Fibroblast of the conjunctiva (primary cell): ENCODE data around the gene EEIG2.

Experiments
- DNase-seq: peaks from one replicate; pipeline ENCODE4 v3.0.0-alpha.2; 2010; ENCODE audit warnings: low read depth

EEIG2 gene

DNA sequence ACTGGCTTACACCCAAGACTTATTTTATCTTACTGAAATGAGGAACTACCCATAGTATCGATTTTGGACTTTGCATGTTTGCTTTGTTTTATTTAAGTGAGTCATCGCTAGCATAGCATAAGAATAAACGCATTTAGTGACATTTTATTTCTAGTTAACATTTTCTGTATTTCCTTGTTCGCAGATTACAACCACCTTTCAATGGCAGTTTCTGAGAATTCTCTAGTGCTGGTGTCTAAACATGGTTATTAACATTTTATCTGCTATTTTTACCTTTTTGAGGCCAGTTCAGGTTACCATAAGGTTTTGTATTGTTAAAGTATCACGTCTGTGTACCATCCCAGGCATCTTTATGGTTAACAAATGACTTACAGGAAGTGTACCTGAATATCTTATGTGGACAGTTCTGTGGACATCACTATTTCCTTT, 24.5 kb downstream of the EEIG2 start:
- DNase-seq, result no peak

GRCh38 chr1:108585313-108585712, 25.4 kb downstream of the EEIG2 start:
- no peak for DNase-seq

DNA sequence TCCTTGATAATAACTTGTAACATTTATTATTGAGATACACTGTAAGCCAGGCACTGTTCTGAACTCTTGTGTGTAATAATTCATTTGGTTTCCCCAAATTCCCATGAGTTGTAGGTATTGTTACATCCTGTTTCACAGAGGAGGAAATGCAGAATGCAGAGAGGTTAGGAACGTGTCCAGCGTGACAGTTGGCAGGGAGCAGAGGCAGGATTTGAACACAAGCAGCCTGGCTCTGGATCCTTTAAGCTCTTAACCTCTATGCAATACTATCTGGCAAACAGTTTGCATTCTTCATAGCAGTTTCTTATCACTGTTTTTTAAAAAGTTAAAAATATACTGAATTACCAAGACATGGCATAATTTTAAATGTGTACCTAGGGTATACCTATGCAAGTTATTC, 30.5 kb downstream of the EEIG2 start:
- DNase-seq, result peak; percentile 32

- peak; percentile 95 for DNase-seq
Observed at GRCh38 chr1:108590957-108591356, 31.1 kb downstream of the EEIG2 start.

DNA sequence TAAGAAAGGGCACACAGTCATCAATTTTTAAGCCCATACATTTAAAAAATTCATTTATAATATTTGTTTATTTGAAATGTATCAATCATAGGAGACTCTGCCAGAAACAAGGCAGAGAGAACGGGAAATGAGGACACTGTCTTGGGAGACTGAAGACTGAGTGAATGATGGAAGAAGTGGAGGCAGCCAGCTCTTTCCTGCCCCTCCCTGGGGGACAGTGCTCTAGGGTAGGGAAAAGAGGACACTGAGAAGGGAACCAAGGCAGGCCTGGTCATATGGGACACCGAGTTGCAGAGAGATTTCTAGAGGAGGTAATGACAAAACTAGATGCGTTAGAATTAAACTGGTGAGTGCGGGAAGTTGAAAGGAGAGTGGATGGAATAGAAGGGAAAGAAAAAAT, 31.6 kb downstream of the EEIG2 start:
- no peak for DNase-seq

DNA sequence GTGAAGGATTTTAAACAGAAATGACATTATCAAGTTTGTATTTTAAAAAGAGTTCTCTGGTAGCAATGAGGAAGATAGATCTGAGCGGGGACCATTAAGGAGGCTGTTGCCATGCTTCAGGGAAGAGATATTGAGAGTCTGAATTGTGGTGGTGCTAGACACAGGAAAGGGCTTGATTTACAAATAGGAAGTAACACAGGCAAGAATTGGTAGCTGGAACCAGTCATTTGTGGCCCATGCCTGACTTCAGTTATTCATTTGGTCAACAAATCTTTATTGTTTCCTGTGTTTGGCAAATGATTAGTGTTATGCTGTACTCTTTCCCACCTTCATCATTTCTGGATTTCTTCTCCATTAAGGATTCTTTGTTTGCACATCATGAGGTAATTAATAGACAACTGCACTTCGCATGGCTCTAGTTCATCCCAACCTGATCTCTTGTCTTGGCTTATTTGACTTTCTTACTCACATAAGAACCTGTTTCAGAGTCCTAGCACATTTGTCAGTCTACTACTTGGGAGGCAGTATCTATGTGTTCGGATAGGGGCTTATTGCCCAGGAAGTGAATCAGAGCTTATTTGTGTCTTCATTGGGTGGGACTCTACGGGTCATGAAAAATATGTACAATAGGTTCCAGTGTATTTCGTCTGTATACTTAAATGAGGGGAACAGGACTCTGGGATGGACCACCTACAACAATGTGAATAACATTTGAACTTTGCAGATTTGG, 32.3 kb downstream of the EEIG2 start:
- DNase-seq, result no peak

GRCh38 chr1:108593448-108593847, 33.5 kb downstream of the EEIG2 start:
- no peak for DNase-seq

GRCh38 chr1:108595507-108595906, 35.6 kb downstream of the EEIG2 start:
- DNase-seq, result peak; percentile 56

DNA sequence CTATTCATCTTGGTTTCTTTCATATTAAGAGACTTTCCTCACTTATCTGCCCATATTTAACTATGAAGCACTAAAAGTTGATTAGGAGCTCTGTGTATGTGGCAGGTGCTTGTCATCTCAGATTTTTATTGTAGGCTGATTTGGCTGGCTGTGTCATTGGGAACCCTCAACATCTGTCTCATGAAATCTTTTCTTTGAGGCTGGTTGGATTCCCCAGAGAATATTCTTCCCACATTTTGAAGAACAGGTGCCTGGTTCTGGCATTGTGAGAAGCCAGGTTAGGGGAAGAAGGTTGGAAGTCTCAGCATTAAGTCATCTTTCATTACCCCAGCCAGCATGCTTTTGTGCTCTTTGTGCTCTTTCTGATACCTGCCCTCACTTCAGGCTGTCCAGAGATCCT, 37.1 kb downstream of the EEIG2 start:
- no peak for DNase-seq

DNA sequence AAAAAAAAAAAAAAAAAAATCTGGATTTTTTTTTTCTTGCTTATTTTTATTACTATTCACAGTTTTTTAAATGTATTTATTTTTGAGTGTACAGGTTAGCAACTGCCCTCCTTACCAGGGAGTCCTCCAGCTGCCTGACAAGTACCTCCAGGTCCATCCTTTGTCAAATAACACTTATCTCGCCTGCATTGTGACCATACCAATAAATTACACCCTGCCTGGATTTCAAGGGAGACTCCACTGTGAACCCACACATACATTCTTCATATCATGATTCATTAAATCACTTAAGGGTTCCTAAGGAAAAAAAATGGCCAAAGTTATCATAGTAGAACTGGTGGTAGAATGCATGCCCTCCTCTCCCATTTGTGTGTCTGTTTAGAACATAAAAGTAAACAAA, 38.4 kb downstream of the EEIG2 start:
- DNase-seq, result no peak

GRCh38 chr1:108600504-108600903, 40.6 kb downstream of the EEIG2 start:
- DNase-seq, result no peak

GRCh38 chr1:108601708-108602410, 42.0 kb downstream of the EEIG2 start:
- no peak for DNase-seq

GRCh38 chr1:108605633-108606032, 45.7 kb downstream of the EEIG2 start:
- DNase-seq, result no peak

- DNase-seq, result no peak
Observed at GRCh38 chr1:108606478-108606877, 46.6 kb downstream of the EEIG2 start.

DNA sequence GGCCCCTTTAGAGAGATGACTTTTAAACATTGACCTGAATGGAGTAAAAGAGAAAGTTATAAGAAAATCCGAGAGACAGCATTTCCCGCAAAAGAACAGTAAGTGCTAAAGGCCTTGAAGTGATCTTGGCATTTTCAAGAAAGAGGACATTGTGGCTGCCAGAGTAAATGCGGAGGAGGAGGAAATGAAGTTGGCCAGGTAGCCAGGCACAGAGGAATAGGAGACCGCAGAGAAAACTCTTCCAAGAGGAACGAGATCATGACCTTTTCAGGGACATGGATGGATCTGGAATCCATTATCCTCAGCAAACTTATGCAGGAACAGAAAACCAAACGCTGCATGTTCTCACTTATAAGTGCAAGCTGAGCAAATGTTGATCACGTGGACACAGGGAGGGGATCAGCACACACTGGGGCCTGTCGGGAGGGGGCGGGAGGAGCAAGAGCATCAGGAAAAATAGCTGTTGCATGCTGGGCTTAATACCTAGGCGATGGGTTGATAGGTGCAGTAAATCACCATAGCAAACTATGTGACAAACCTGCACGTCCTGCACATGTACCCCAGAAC, 49.7 kb downstream of the EEIG2 start:
- DNase-seq, result peak; percentile 17
